ENCODE data around the gene LRRC59. TPM values are rescaled to one million over a fixed set of nuclear protein-coding genes. Genes with fewer than 3 reads are reported as not detected.

The LRRC59 gene
- total and polyA plus RNA-seq, 2 of the 13 experiments (the other 11 are each of a cell fraction or from before 2014, with no cell fraction given) = 87.3 to 222 TPM

GRCh38 chr17:50397111-50397918, at the start of gene LRRC59 (continued):
- TF ChIP-seq KLF12 (CRISPR knock-in tag; IDR thresholded peaks at IDR 0.05; ENCODE audit: borderline replicate concordance) (peak; percentile 80; the same call in 1 of the 2 replicates), NBN (conservative IDR thresholded peaks at IDR 0.05) (no peak), ZNF350 (CRISPR knock-in tag; IDR thresholded peaks at IDR 0.05; ENCODE audit: borderline replicate concordance, low read depth) (peak; percentile 98), PITX1 (CRISPR knock-in tag; IDR thresholded peaks at IDR 0.05) (peak; percentile 95), CCDC6 (CRISPR knock-in tag; IDR thresholded peaks at IDR 0.05) (peak; percentile 100), ZUFSP (CRISPR knock-in tag; IDR thresholded peaks at IDR 0.05; ENCODE audit: borderline replicate concordance) (no peak), BCLAF1 (IDR thresholded peaks at IDR 0.05) (no peak), JUN (CRISPR knock-in tag; IDR thresholded peaks at IDR 0.05) (peak; percentile 97), DNMT3B (CRISPR knock-in tag; conservative IDR thresholded peaks at IDR 0.05) (no peak; the same call in 1 of the 2 replicates), ZNF224 (CRISPR knock-in tag; IDR thresholded peaks at IDR 0.05) (peak; percentile 94; the same call in 1 of the 2 replicates), ZNF160 (CRISPR knock-in tag; IDR thresholded peaks at IDR 0.05) (peak; percentile 98), PRMT3 (CRISPR knock-in tag; IDR thresholded peaks at IDR 0.05; ENCODE audit: borderline replicate concordance, low read depth) (peak; percentile 93; the same call in 1 of the 2 replicates), PRPF4 (IDR thresholded peaks at IDR 0.05; ENCODE audit: low read depth, low read length, poor library complexity, severe bottlenecking) (no peak), NFAT5 (CRISPR knock-in tag; IDR thresholded peaks at IDR 0.05) (peak; percentile 75; the same call in 1 of the 2 replicates), ZNF143 (CRISPR knock-in tag; IDR thresholded peaks at IDR 0.05) (peak; percentile 80), ZNF556 (CRISPR knock-in tag; IDR thresholded peaks at IDR 0.05; ENCODE audit: borderline replicate concordance) (peak; percentile 99), ZNF441 (CRISPR knock-in tag; IDR thresholded peaks at IDR 0.05; ENCODE audit: borderline replicate concordance) (no peak; the same call in 1 of the 2 replicates), ZNF776 (CRISPR knock-in tag; IDR thresholded peaks at IDR 0.05) (peak; percentile 93), MAX (IDR thresholded peaks at IDR 0.05) (peak; percentile 98), ZNF3 (CRISPR knock-in tag; IDR thresholded peaks at IDR 0.05) (0 out of 2 replicates have a peak, but pooled peaks have one; percentile 22)

All from HepG2 (cell line).